GM21423 (cell line): Measurements from ENCODE around the gene NDUFB7.
"Not testable (repeated sequence)": the region's sequence is repeated elsewhere in the genome, so short reads cannot be mapped to it uniquely, and the experiment has no call there.

Source experiments
- ATAC-seq: cut with Tn5 transposase; IDR thresholded peaks from one replicate; pipeline ENCODE4 v1.9.1; 2021; ENCODE audit warnings: mild to moderate bottlenecking, moderate library complexity; ENCODE audit not compliant: unreplicated experiment

NDUFB7 gene

DNA sequence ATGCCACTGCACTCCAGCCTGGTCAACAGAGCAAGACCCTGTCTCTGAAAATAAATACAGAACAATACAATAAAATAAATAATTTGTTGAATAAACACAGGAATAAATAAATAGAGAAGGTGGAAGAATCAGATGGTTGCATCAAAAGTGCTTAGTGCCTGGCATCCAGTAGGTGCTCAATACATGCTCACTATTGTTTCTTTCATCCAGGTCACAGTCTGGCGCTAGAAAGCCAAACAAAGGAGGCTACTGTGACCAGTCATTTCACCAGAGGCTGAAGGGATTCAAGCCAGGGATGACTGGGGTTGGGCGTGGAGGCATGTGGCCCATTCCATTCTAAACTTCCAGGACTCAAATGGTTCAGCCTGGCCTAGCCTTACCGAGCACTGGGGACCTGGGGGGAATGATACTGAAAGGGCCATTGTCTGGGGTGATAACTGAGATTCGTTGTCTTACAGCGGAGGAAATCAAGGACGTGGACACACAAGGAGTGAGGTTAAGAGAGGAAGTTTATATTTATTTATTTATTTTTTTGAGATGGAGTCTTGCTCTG is 3.6 kb upstream of the NDUFB7 start:
- ATAC-seq: no peak

DNA sequence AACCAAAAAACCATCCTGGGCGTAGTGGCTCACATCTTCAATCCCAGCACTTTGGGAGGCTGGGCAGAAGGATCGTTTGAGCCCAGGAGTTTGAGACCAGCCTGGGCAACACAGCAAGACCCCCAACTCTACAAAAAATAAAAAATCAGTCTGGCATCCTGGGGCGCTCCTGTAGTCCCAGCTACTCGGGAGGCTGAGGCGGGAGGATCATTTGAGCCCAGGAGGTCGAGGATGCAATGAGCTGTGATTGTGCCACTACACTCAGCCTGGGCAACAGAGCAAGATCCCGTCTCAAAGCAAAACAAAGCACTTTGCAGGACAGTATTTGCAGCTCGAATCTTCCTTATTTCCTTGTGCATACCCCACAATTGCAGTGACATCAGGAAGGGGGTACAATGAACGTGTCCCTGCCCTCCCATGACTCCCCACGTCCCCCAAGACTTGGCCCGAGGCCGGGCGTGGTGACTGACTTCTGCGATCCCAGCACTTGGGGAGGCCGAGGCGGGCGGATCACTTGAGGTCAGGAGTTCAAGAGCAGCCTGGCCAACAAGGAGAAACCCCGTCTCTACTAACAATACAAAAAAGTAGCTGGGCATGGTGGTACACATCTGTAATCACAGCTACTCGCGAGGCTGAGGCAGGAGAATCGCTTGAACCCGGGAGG is 870 bp downstream of the NDUFB7 start:
- no peak for ATAC-seq

DNA sequence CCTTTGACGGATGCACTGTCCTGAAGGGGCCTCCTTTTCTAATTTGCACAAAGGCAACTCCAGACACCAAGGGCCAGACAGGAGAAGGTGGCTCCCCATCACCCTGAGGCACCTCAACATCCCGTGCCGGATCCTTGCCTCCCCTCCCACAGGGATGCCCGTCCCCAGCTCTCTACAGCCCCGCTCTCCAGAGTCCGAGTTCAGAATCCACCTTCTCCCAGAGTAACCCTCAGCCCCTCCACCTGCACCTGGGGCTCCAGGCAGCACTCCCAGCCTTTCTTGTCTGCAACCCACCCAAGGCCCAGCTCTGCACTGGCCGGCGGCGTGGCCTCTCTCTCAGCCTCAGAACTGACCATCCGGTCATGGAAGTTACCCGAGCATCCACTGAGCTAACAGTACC is 4.8 kb downstream of the NDUFB7 start:
- ATAC-seq: no peak

DNA sequence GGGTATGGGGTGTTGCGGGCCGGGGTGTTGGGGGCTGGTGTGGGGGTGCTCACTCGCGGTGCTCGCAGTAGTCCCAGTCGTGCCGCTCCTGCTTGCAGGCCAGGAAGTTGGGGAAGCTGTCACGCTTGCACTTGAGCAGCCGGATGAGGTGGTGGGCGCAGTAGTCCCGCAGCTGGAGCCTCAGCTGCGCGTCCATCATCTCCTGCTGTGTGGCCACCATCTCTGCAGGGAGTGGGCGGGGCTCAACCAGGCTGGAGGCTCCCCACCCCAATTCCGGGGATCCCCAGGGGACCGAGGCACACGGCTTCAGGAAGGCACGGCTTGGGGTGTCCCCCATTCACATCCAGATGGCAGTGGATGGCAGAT is 5.2 kb downstream of the NDUFB7 start:
- ATAC-seq: no peak

DNA sequence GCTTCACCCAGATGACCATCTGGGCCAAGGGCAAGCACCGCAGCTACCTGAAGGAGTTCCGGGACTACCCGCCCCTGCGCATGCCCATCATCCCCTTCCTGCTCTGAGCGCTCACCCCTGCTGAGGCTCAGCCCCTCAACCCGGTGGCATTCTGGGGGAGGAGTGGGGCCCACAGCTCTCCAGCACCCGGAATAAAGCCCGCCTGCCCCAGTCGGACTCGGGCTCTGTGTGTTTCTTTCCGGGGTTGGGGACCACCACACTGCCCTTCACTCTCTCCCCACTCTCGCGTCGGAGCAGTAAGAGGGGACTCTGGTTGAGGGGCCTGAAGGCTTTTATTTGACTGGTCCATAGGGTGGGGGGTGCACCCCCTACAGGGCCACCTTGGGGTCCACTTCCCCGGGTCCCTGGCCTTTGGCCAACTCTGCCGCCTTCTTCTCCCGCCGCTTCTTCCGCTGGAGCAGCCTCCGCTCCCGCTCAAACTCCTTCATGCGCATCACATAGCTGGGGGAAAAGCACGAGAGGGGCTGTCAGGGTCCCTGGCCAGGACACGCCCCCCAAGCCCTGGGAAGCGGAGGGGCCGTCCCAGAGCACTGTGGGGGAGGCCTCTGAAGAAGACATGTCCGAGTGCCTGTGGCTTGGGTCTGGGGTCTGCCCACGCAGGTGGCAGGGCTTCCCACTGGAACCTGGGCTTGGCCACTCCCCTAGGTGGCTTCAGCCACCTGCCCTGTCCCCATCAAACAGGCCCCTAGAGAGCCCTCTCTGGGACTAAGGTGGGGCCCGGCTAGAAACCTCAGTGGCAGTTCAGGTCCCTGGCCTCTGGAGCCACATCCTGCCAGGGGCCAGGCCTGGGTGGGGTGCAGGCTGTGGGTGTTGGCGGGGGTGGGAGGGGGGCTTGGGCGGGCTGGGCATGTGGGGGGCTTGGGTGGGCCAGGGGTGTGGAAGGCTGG is 5.8 kb downstream of the NDUFB7 start:
- ATAC-seq: no peak

DNA sequence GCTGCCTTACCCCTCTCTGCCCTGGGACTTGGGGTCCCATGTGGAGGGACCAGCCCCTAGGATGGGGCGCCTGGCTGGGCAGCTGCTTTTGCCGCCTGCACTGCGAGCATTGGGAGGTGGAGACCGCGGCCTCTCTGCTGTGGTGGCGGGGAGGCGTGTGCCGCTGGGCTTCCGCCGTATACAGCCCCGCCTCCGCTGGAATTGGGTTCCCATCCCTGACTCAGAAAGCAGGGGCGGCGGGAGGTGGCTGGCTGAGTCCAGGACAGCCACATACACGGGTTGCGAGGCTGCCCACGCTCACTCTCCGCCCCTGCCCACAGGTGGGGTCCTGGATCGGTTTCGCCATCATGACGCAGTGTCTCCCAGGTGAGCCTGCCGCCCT is 6.6 kb downstream of the NDUFB7 start:
- ATAC-seq: no peak

DNA sequence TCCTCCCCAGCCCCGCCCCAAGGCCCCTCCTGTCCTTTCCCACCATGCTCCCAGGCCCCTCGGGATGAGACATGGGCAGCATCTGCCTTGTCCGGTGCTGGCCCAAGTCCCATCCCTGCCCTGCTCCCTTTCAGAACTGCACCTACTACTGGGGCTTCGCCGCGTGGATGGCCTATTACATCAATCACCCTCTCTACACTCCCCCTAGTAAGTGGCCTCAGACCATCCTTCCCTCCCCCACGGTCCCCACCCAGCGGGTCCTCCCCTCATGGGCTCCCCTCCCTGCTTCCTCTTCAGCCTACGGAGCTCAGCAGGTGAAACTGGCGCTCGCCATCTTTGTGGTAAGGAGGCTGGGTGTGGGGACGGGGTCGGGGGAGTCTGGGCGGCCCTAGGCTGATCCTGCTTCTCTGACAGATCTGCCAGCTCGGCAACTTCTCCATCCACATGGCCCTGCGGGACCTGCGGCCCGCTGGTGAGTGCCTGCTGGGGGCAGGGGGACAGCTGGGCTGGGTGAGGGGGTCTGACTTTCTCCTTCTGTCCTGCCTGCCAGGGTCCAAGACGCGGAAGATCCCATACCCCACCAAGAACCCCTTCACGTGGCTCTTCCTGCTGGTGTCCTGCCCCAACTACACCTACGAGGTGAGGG is 7.1 kb downstream of the NDUFB7 start:
- ATAC-seq: not testable (repeated sequence)

DNA sequence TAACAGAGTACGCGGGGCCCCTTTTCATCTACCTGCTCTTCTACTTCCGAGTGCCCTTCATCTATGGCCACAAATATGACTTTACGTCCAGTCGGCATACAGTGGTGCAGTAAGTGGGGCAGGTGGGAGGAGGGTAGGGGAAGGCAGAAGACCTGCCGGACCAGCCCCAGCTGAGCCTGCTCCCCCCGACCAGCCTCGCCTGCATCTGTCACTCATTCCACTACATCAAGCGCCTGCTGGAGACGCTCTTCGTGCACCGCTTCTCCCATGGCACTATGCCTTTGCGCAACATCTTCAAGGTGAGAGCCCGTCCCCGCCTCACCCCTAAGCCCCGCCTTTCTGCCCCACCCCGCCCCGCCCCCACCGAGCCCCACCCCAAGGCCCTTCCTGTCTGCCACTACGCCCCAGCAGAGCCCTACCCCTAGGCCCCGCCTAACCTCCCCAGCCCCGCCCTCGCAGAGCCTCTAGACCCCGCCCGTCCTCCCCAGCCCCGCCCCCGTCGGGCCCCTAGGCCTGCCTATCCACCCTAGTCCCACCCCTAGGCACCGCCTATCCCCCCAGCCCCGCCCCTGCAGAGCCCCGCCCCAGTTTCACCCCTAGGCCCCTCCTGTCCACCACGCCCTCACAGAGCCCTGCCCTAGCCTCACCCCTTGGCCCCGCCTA is 7.7 kb downstream of the NDUFB7 start:
- ATAC-seq: no peak

DNA sequence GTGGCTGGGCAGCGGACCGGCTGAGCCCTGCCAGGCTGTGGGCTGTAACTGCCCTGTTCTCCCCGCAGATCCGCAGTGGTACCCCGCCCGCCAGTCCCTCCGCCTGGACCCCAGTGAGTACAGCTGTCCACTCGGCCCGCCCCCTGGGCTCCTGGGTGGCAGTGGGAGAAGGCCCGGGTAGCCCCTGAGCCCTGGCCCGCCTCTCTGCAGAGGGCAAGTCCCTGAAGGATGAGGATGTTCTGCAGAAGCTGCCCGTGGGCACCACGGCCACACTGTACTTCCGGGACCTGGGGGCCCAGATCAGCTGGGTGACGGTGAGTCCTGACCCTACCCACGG is 8.3 kb downstream of the NDUFB7 start:
- ATAC-seq: no peak

DNA sequence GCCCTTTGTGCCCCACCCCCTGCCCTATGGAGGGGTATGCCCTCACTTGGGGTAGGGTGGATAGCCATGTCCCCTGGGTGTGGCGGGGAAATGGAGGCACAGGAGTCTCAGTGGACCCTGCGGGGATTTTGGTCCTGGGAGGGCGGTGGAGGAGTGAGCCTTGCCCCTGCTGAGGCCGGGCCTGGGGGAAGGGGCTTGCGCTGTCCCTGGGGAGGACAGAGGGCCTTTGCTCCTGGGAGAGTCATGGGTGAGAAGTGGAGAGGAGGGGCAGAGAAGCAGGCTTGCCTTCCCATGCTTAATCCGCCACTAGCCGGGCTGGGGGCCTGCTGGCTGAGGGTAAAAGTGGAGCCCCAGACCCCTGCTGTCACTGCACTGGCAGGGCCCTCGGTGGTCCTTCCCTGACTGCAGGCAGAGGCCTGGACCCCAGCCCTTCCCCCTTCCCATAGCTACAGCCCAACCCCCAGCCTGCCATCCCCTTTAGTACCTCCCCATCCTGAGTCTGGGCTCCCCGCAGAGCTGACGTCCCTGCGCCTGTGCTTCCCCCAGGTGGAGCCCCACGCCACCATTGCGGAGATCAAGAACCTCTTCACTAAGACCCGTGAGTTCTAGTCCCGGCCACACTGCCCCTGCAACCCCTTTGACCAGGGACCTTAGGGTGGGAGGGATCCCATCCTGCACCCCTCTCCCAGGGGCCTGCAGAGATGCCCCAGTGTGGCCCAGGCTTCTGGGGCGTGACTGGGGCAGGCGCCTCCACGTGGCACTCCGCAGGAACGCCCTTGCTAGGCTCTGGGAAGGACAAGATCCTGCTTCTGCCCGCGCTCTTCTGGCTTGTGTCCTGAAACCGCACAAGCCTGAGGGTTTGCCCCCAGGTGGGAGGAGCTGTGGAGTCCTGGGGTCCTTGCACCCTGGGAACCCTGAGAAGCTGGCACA is 8.9 kb downstream of the NDUFB7 start:
- ATAC-seq: no peak

DNA sequence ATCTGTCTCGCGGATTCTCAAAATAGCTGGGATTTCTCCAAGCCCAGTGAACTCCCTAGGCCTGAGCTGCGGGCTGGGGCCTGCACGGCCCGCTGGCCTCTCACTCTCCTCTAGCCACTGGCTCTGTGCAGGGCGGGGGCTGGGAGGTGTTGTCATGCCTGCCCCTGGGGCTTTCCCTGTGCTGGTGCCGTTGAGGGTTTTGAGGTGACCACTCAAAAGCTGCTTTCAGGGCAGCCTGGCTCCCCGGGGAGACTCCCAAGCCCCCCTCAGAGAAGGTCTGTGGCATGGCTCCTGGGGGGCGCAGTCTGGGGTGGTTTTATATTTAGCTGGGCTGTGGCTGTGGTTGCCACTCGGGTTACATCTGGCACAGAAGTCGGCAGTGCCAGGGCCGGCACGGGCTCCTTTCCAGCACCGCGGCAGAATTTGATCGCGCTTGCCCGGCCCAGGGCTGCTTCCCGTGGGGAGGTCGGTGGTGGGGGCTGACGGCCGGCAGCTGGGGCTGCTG is 10.0 kb downstream of the NDUFB7 start:
- no peak for ATAC-seq

DNA sequence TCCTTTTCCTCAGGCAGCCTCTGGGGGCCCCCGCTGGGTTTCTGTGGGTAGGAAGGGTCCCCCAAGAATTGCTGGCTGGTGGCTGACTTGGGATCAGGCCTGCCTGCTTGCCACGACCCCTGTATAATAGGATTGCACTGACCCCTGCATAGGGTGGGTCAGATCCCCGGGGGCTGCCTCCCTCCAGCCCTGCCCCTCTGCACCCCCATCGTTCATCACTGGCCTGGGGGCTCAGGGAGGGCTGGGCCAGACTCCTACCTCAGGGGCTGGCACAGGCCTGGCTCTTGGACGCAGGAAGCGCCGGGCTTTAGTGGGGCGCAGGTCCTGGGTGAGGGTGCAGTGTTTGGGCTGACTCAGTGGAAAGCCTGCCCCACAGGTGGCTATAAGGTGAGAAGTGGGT is 10.6 kb downstream of the NDUFB7 start:
- ATAC-seq: no peak

DNA sequence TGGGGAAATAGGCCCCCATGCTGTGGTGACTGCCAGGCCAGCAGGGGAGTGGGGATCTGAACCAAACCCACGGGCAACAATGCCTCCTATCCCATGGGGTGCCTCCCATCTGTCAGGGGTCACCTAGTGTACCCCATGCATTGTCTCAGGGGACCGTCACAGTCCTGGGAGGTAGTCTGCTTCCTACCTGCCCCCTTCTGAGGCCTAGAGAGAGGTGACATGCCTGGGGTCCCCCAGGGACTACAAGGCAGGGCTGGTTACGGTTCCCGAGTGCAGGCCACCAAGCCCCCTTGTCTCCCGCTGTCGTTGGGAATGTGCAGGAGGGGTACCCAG is 11.1 kb downstream of the NDUFB7 start:
- no peak for ATAC-seq

DNA sequence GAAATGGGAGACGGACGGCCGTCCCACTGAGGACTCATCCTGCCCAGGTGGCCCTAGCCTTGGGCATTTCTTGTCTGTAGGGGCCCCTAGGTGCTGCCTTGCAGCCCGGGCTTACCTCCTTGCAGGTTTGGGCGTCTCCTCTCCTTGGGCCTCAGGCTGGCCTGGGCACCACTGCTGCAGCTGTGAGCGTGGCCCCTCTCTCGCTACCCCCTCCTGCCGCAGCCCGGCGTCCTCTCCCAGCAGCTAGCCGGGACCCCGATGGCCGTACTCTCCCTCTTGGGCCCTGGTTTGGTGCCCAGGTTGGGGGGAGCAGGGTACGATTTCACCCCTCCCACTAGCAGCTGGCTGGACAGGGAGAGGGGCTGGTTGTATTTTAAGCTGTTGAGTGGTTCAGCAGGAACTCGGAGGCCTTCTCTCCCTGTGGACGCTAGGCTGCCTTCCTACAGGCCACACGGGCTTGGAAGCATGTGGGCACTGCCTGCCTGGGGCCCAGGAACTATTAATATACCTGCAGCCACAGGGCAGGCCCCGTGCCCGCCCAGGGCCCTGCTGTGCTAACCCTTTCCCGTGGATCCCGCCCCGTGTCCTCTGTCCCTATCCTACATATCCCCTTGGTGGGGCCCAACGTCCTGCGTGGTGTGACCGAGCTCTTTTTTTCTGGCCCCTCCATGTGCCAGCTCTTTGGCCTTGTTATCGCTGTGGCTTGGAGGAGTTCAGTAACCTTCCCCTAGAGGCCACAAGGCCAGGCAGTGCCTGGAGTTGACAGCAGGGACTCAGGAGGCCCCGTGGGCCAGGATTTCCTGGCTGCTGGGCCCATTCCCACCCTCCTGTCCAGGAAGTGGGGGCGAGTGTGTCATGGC is 11.7 kb downstream of the NDUFB7 start:
- ATAC-seq: no peak

DNA sequence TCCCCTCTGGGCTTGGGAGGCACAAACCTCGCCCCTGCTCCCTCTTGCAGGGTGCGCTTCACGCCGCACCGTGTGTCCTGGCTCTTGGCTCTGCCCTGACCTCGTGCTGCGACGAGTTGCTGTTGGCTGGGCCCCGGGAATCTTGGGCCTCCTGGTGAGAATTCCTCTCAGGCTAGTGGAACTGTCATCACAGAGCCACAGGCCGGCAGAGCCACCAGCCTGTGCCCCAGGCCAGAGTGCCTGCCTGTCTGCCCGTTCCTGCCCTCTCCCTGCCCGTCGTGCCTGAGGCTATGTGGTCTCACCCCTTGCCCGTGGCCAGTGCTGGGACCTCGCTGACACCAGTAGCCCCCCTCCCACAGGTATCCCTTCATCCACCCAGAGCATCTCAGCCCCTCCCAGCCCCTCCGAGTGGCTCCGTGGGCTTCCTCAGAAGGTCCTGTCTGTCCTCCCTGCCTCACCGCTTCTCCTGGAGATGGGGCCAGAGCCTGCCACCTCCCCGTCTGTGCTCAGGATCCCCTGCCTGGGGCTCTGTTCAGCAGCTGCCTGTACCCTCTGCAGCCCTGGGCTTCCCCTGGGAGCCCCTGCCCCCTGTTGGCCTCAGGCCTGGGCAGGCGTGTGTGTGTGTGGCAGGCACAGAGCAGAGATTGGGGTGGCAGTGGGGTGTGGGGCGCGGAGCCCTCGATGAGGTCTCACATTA is 13.3 kb downstream of the NDUFB7 start:
- no peak for ATAC-seq

DNA sequence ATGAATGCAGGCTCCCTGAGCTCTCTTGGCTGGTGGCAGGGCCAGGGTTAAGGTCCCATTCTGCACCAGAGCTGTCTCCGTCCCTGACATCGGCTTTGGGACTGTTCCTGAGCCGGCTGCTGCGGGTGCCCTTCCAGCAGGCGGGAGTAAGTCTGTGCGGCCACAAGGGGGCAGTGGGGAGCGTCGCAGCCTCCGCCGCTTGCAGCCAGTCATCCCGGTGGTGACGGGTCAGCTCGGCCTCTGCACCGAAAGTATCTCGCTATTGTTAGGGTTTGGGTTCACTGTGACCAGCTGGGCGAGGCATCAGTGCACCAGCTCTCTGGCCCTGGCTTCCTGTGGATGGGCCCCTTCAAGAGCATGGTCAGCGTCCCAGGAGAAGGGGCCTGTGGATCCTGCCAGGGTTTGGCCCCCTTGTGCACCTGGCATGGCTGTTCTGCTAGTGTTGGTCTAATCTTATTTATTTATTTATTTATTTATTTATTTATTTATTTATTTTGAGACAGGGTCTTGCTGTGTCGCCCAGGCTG is 15.1 kb downstream of the NDUFB7 start:
- no peak for ATAC-seq

DNA sequence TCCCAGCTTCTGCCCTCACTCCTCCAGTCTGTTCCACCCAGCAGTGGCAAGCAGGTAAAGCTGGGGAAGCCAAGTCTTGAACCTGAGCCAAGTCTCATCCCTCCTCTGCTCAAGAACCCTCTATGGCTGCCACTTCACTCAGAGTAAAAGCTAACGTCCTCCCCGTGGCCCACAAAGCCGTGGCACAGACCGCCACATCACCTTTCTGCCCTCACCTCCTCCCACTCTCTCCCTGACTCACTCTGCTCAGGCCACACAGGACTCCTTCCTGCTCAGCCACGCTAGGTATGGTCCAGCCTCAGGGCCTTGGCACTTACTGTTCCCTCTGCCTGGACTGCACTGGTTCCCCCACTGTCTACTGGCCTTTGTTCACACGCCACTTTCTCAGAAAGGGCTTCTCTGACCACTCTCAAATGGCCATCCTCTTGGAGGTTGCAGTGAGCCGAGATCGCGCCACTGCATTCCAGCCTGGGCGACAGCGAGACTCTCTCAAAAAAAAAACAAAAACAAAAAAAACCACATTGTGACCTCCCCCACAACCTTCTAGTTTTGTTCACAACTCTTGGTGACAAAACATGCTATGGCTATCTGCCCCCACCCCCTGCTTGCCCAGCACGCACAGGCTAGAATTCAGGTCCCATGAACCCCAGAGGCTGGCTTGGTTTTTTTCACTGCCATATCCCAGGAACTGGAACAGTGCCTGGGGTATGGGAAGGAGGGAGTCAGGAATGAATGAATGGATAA is 15.8 kb downstream of the NDUFB7 start:
- no peak for ATAC-seq

DNA sequence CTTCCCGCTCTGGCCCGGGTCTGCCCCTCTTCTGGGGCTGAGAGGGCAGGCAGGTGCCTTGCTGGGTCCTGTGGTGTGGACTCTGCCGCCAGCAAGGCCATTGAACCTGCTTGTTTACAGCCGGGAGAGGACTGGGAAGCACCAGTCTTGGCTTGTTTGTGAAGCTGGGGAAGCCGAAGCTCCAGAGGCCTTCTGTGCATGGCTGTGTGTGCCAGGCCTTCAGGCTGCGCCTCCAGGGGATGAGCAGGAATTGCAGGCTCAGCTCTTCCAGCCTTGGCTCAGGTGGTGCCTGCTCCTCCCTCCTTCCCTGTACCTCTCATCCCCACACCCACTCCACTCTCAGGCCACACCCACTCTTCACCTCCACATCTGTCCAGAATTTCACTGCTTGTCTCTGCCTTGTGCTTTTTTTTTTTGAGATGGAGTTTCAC is 17.5 kb downstream of the NDUFB7 start:
- ATAC-seq: no peak
